ENCODE results near the gene MAPK6. TPM values are rescaled to one million over a fixed set of nuclear protein-coding genes. Genes with fewer than 3 reads are reported as not detected.

MAPK6 gene
- total and polyA plus RNA-seq, 2 of the 8 experiments (the other 6 are each of a cell fraction or from before 2014, with no cell fraction given), result 22.6 to 108 TPM

- TF ChIP-seq CTCF (IDR thresholded peaks at IDR 0.05; ENCODE audit: control extremely low read depth in 1 of 3, insufficient read depth in 1 of 3, low read depth in 1 of 3, low read length in 3 of 3) (no peak), CBX5 (IDR thresholded peaks at IDR 0.05; ENCODE audit: low read depth, low read length) (no peak)
These were observed 2.7 kb upstream of the MAPK6 start (continued) for GRCh38 chr15:52016316-52016715.

All from H1 (cell line).